Calu3 (cell line): ENCODE data around the gene LHX4. TPM values are rescaled to one million over a fixed set of nuclear protein-coding genes. Genes with fewer than 3 reads are reported as not detected.
A peak's percentile ranks its signal among the peaks of the same experiment; 100 is the strongest.

Source experiments
- Bru-seq: library from RNA; stranded (reverse); fragments of 400-500 nt; gene quantifications from one replicate; lab custom pipeline; 2021; lab: Mats Ljungman, UMichigan
- BruChase-seq, 2 experiments: library from RNA; stranded (reverse); fragments of 400-500 nt; gene quantifications; one replicate each; lab custom pipeline; 2021; lab: Mats Ljungman, UMichigan
- BruUV-seq: library from RNA; stranded (reverse); fragments of 400-500 nt; replicated peaks from 2 replicates; lab custom pipeline; 2021; lab: Mats Ljungman, UMichigan
- CTCF ChIA-PET: fragments of 300-600 bp; sonication (Branson Sonifier 250); formaldehyde crosslinking; loops from one replicate; lab custom pipeline; 2022; ENCODE audit warnings: antibody characterized with exemption; lab: Charles Lee
- DNase-seq: peaks from one replicate; pipeline ENCODE4 v3.0.0; 2022
- H3K27ac Mint-ChIP-seq: one replicate; pipeline ENCODE4 v1.8.0; 2022; ENCODE audit warnings: mixed read lengths; ENCODE audit not compliant: unreplicated experiment
- H3K27me3 Mint-ChIP-seq: one replicate; pipeline ENCODE4 v1.8.0; 2022; ENCODE audit warnings: mixed read lengths; ENCODE audit not compliant: unreplicated experiment
- H3K36me3 Mint-ChIP-seq: one replicate; pipeline ENCODE4 v1.8.0; 2022; ENCODE audit warnings: mild to moderate bottlenecking, moderate library complexity, mixed read lengths; ENCODE audit not compliant: insufficient read depth, unreplicated experiment
- H3K4me1 Mint-ChIP-seq: one replicate; pipeline ENCODE4 v1.8.0; 2022; ENCODE audit warnings: mild to moderate bottlenecking, low read depth, mixed read lengths; ENCODE audit not compliant: unreplicated experiment
- H3K4me3 Mint-ChIP-seq: one replicate; pipeline ENCODE4 v1.8.0; 2022; ENCODE audit warnings: mild to moderate bottlenecking, low read depth, moderate library complexity, mixed read lengths; ENCODE audit not compliant: unreplicated experiment
- H3K9me3 Mint-ChIP-seq: one replicate; pipeline ENCODE4 v1.8.0; 2022; ENCODE audit warnings: low read depth, mixed read lengths; ENCODE audit not compliant: unreplicated experiment
- CTCF ChIP-seq: fragments of 200-600 bp; IDR thresholded peaks from one replicate; pipeline ENCODE4 v1.8.0; 2022; ENCODE audit warnings: antibody characterized with exemption; ENCODE audit not compliant: unreplicated experiment
- intact Hi-C: fragments of 100-400 bp; cut with micrococcal nuclease; formaldehyde crosslinking; loops from one replicate; pipeline ENCODE4 v1.10.0; 2022; ENCODE audit not compliant: unreplicated experiment
- long read RNA-seq: library from polyadenylated mRNA; stranded (forward); transcript quantifications from one replicate; pipeline ENCODE4 v2.0.0, GENCODE V29; 2022
- total RNA-seq: library from RNA; stranded (reverse); gene quantifications from 2 replicates; pipeline ENCODE4 v1.2.3, GENCODE V29; 2022

LHX4 gene
- total RNA-seq = 0.05 and 0.19 TPM in 2 replicates
- Bru-seq, nascent RNA = percentile 13 among the genes with signal in this experiment
- percentile 19 among the genes with signal in this experiment for BruChase-seq, experiment 1, labeled RNA remaining after a 6-hour chase
- BruChase-seq, experiment 2, labeled RNA remaining after a 2-hour chase = percentile 18 among the genes with signal in this experiment
- long read RNA-seq, partial matches to known transcripts = 0 of 2 reads
- long read RNA-seq, other reads (novel, unspliced or antisense) = 2 of 2 reads

GRCh38 chr1:180229483-180230415, at the start of gene LHX4:
Gene LHX4 (plus strand): TSS chr1:180230264. CDS start chr1:180230530, 266 bp downstream.
- peaks cover 36% of the 10 kb centered on the region for H3K36me3 Mint-ChIP-seq
- H3K27me3 Mint-ChIP-seq = peaks cover 78% of the 10 kb centered on the region
- H3K27ac Mint-ChIP-seq = no peak within 1 kb of the TSS
- CTCF ChIA-PET = interaction anchor here (1.0 kb wide), 1 partner anchor 72 kb away, joined by 4 read pairs; no protein-coding TSS in a partner anchor
- intact Hi-C loops = no loop called here
- peak within 1 kb of the TSS; percentile 79 for H3K4me3 Mint-ChIP-seq
- peaks cover 10% of the 10 kb centered on the region for H3K4me1 Mint-ChIP-seq
- H3K9me3 Mint-ChIP-seq = no peaks in the 10 kb centered on the region
- no peak for TF ChIP-seq CTCF
- DNase-seq = peak; percentile 51
- no TSS peak for BruUV-seq

GRCh38 chr1:180181048-180181447, 49.0 kb upstream of the LHX4 start:
- DNase-seq = no peak
- peak; percentile 43 for TF ChIP-seq CTCF
- Mint-ChIP-seq H3K27ac (no peak overlapping the region), H3K36me3 (peaks cover 48% of the 10 kb centered on the region), H3K27me3 (no peaks in the 10 kb centered on the region), H3K4me1 (no peaks in the 10 kb centered on the region), H3K4me3 (no peak overlapping the region), H3K9me3 (no peaks in the 10 kb centered on the region)
- no TSS peak for BruUV-seq
- CTCF ChIA-PET = interaction anchor here (0.6 to 1.4 kb wide), 3 partner anchors 12 to 27 kb away, joined by 3 to 4 read pairs (median 3); partner anchors contain the start of gene QSOX1
- intact Hi-C loops = no loop called here

- no TSS peak for BruUV-seq
- H3K27ac Mint-ChIP-seq = no peak overlapping the region
- CTCF ChIA-PET = interaction anchor here (0.5 to 1.4 kb wide), 2 partner anchors 13 to 102 kb away, joined by 3 to 4 read pairs; no protein-coding TSS in a partner anchor
- DNase-seq = no peak
- no peaks in the 10 kb centered on the region for H3K4me1 Mint-ChIP-seq
- no peaks in the 10 kb centered on the region for H3K9me3 Mint-ChIP-seq
- H3K4me3 Mint-ChIP-seq = no peak overlapping the region
- intact Hi-C loops = no loop called here
- H3K27me3 Mint-ChIP-seq = no peaks in the 10 kb centered on the region
- peaks cover 52% of the 10 kb centered on the region for H3K36me3 Mint-ChIP-seq
- no peak for TF ChIP-seq CTCF
Observed at GRCh38 chr1:180181996-180182642, 47.9 kb upstream of the LHX4 start.

GRCh38 chr1:180182643-180183311, 47.3 kb upstream of the LHX4 start:
- Mint-ChIP-seq H3K4me3 (no peak overlapping the region), H3K9me3 (no peaks in the 10 kb centered on the region), H3K36me3 (peaks cover 52% of the 10 kb centered on the region), H3K4me1 (no peaks in the 10 kb centered on the region), H3K27ac (no peak overlapping the region), H3K27me3 (no peaks in the 10 kb centered on the region)
- intact Hi-C loops = no loop called here
- no peak for DNase-seq
- BruUV-seq = no TSS peak
- CTCF ChIA-PET = interaction anchor here (0.5 kb wide), 1 partner anchor 102 kb away, joined by 3 read pairs; no protein-coding TSS in a partner anchor
- no peak for TF ChIP-seq CTCF
